Right lobe of liver (tissue), 4 donors: ENCODE results near the gene RPRD1B.

Source experiments
- POLR2A ChIP-seq: fragments of 450-650 bp; IDR thresholded peaks from one replicate; pipeline ENCODE4 v1.6.1; 2017; ENCODE audit warnings: antibody characterized with exemption, mild to moderate bottlenecking
- TF ChIP-seq, protein P1 (sequence below), 4 donors: fragments of 200-600 bp in 3 of 4; fragments of 450-650 bp in 1 of 4; IDR thresholded peaks; one replicate each; pipeline versions ENCODE4 v1.5.1 to v1.8.0; 2016 to 2022; ENCODE audit warnings: antibody characterized with exemption in 4 of 4, mild to moderate bottlenecking in 2 of 4
- donor health status: DM: no; HTN: no; CAD: no.
- donor health status: DM: no; HTN: no; CAD: no.
- donor health status: DM: no; HTN: yes; CAD: no.

DNA sequence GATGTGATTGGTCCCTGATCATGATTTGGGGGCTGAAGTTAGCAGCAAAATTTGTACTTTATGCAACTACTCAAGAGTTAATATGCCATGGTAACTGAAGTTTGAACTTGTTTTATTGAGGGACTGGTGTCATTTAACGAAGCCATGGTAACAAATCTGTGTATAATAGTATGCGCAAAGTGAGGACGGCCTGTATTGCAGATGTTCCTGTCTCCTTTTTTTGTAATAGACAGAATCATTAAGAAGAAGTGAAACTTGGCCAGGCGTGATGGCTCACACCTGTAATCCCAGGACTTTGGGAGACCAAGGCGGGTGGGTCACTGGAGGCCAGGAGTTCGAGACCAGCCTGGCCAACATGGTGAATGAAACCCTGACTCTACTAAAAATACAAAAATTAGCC lies 22.3 kb downstream of the RPRD1B start:
- TF ChIP-seq, protein P1, sequence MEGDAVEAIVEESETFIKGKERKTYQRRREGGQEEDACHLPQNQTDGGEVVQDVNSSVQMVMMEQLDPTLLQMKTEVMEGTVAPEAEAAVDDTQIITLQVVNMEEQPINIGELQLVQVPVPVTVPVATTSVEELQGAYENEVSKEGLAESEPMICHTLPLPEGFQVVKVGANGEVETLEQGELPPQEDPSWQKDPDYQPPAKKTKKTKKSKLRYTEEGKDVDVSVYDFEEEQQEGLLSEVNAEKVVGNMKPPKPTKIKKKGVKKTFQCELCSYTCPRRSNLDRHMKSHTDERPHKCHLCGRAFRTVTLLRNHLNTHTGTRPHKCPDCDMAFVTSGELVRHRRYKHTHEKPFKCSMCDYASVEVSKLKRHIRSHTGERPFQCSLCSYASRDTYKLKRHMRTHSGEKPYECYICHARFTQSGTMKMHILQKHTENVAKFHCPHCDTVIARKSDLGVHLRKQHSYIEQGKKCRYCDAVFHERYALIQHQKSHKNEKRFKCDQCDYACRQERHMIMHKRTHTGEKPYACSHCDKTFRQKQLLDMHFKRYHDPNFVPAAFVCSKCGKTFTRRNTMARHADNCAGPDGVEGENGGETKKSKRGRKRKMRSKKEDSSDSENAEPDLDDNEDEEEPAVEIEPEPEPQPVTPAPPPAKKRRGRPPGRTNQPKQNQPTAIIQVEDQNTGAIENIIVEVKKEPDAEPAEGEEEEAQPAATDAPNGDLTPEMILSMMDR (IDR thresholded peaks at IDR 0.05): no peak
- TF ChIP-seq POLR2A: no peak
